ENCODE data around the gene SYCP3. TPM values are rescaled to one million over a fixed set of nuclear protein-coding genes. Genes with fewer than 3 reads are reported as not detected.

The SYCP3 gene
- total and polyA plus RNA-seq, 2 of the 13 experiments (the other 11 are each of a cell fraction or from before 2014, with no cell fraction given): not detected

GRCh38 chr12:101696251-101697196 is 42.7 kb downstream of the SYCP3 start (continued):
- TF ChIP-seq DBP (CRISPR knock-in tag; IDR thresholded peaks at IDR 0.05; ENCODE audit: not compliant biosample characterization): no peak
- TF ChIP-seq ZNF207 (IDR thresholded peaks at IDR 0.05; ENCODE audit: borderline replicate concordance): no peak
- TF ChIP-seq ZNF576 (CRISPR knock-in tag; IDR thresholded peaks at IDR 0.05): no peak
- TF ChIP-seq ESRRA (CRISPR knock-in tag; IDR thresholded peaks at IDR 0.05; ENCODE audit: low read depth): peak; percentile 44; the same call in 1 of the 2 replicates
- no peak for TF ChIP-seq RAD51 (IDR thresholded peaks at IDR 0.05; ENCODE audit: borderline replicate concordance)
- no peak for TF ChIP-seq ZNF335 (CRISPR knock-in tag; IDR thresholded peaks at IDR 0.05)
- TF ChIP-seq SUZ12 (IDR thresholded peaks at IDR 0.05; ENCODE audit: low read depth, low read length): no peak
- no peak for TF ChIP-seq TEF (CRISPR knock-in tag; IDR thresholded peaks at IDR 0.05)
- no peak for TF ChIP-seq ZNF615 (CRISPR knock-in tag; IDR thresholded peaks at IDR 0.05; ENCODE audit: borderline replicate concordance)
- TF ChIP-seq MYPOP (CRISPR knock-in tag; IDR thresholded peaks at IDR 0.05): no peak
- TF ChIP-seq MIXL1 (CRISPR knock-in tag; IDR thresholded peaks at IDR 0.05): no peak
- no peak for TF ChIP-seq REXO4 (CRISPR knock-in tag; IDR thresholded peaks at IDR 0.05; ENCODE audit: borderline replicate concordance)
- 0 out of 2 replicates have a peak, but pooled peaks have one; percentile 14 for TF ChIP-seq ZKSCAN8 (CRISPR knock-in tag; IDR thresholded peaks at IDR 0.05; ENCODE audit: borderline replicate concordance)
- TF ChIP-seq PCBP2 (optimal IDR thresholded peaks at IDR 0.05; ENCODE audit: low read depth, low read length, poor library complexity, severe bottlenecking): no peak
- peak in 1 of 2 experiments; percentile 33; a peak in 1 of 4 replicates for TF ChIP-seq POLR2A (IDR thresholded peaks at IDR 0.05; ENCODE audit: insufficient read depth in 1 of 2, low read depth in 2 of 2, low read length in 2 of 2)
- TF ChIP-seq ZIK1 (CRISPR knock-in tag; IDR thresholded peaks at IDR 0.05; ENCODE audit: borderline replicate concordance, low read depth): no peak
- no peak for TF ChIP-seq ZNF619 (CRISPR knock-in tag; IDR thresholded peaks at IDR 0.05)
- no peak for TF ChIP-seq ZNF510 (CRISPR knock-in tag; IDR thresholded peaks at IDR 0.05; ENCODE audit: low read depth)
- TF ChIP-seq ZSCAN22 (CRISPR knock-in tag; IDR thresholded peaks at IDR 0.05): no peak
- TF ChIP-seq KDM2A (CRISPR knock-in tag; IDR thresholded peaks at IDR 0.05; ENCODE audit: borderline replicate concordance, low read depth): 0 out of 2 replicates have a peak, but pooled peaks have one; percentile 2
- peak; percentile 75 for TF ChIP-seq BCL6 (CRISPR knock-in tag; IDR thresholded peaks at IDR 0.05)
- no peak for TF ChIP-seq NONO (IDR thresholded peaks at IDR 0.05)
- TF ChIP-seq NONO (CRISPR knock-in tag; conservative IDR thresholded peaks at IDR 0.05): 0 out of 2 replicates have a peak, but pooled peaks have one; percentile 22
- TF ChIP-seq NKX3-1 (CRISPR knock-in tag; IDR thresholded peaks at IDR 0.05): no peak
- TF ChIP-seq JDP2 (CRISPR knock-in tag; IDR thresholded peaks at IDR 0.05; ENCODE audit: borderline replicate concordance): no peak
- no peak for TF ChIP-seq ZNF275 (CRISPR knock-in tag; IDR thresholded peaks at IDR 0.05; ENCODE audit: borderline replicate concordance)
